H1 (cell line): ENCODE measurements around the gene CDC27. TPM values are rescaled to one million over a fixed set of nuclear protein-coding genes. Genes with fewer than 3 reads are reported as not detected.

Source experiments
- CTCF ChIA-PET: fragments of 300-600 bp; sonication (Branson Sonifier 250); formaldehyde crosslinking; loops from one replicate; lab custom pipeline; 2021; ENCODE audit not compliant: partially characterized antibody; lab: Charles Lee
- POLR2A ChIA-PET: fragments of 300-600 bp; sonication (Branson Sonifier 250); formaldehyde crosslinking; loops from one replicate; lab custom pipeline; 2021; ENCODE audit warnings: inconsistent platforms; ENCODE audit not compliant: partially characterized antibody; lab: Charles Lee
- DNase-seq, 2 experiments: peaks; one replicate each; pipeline versions ENCODE4 v3.0.0 to v3.0.0-alpha.2; 2010 to 2022; ENCODE audit warnings: low spot score in 2 of 2, low read depth in 1 of 2, mixed read lengths in 1 of 2
- FAIRE-seq: peaks from 2 replicates; lab custom pipeline; 2011; peaks lifted over from hg19 to GRCh38; lab: Jason Lieb, UNC
- H2AFZ ChIP-seq: 2 replicates; pipeline ENCODE4 v1.8.1; 2012; ENCODE audit warnings: low read length, inconsistent platforms
- H2AK5ac ChIP-seq: 2 replicates; pipeline ENCODE4 v1.6.1; 2013; ENCODE audit warnings: low read depth, low read length
- H2BK120ac ChIP-seq: replicated peaks from 2 replicates; pipeline ENCODE3; 2013; ENCODE audit warnings: low read depth, low read length, inconsistent platforms
- H2BK12ac ChIP-seq: 2 replicates; pipeline ENCODE4 v1.6.1; 2013; ENCODE audit warnings: low read depth, low read length
- H2BK15ac ChIP-seq: 2 replicates; pipeline ENCODE4 v1.6.1; 2013; ENCODE audit warnings: low read length
- H2BK20ac ChIP-seq: 2 replicates; pipeline ENCODE4 v1.6.1; 2013; ENCODE audit warnings: low read length
- H2BK5ac ChIP-seq: 2 replicates; pipeline ENCODE4 v1.6.1; 2013; ENCODE audit warnings: low read depth, low read length
- H3K14ac ChIP-seq: 2 replicates; pipeline ENCODE4 v1.6.1; 2013; ENCODE audit warnings: inconsistent platforms; ENCODE audit not compliant: insufficient read length
- H3K18ac ChIP-seq: 2 replicates; pipeline ENCODE4 v1.6.1; 2013; ENCODE audit warnings: low read length; ENCODE audit errors: extremely low read depth
- H3K23ac ChIP-seq: 2 replicates; pipeline ENCODE4 v1.6.1; 2013; ENCODE audit warnings: inconsistent platforms; ENCODE audit not compliant: insufficient read length
- H3K23me2 ChIP-seq: 2 replicates; pipeline ENCODE4 v1.6.1; 2013; ENCODE audit warnings: low read depth, low read length
- H3K27ac ChIP-seq: 2 replicates; pipeline ENCODE4 v1.6.1; 2011; ENCODE audit warnings: low read depth, low read length, inconsistent platforms
- H3K27me3 ChIP-seq, 4 experiments: replicated peaks in 1 of 4; 1 replicate in 1 of 4; 2 replicates in 3 of 4; pipeline versions ENCODE4 v1.6.1 to v1.8.1; 2011 to 2013; ENCODE audit warnings: low read length in 3 of 4, mild to moderate bottlenecking in 3 of 4, inconsistent platforms in 2 of 4, mixed read lengths in 2 of 4, moderate library complexity in 1 of 4; ENCODE audit not compliant: control insufficient read depth in 3 of 4, insufficient read depth in 3 of 4; ENCODE audit errors: extremely low read depth in 1 of 4
- H3K36me3 ChIP-seq, 4 experiments: 2 replicates each; pipeline versions ENCODE4 v1.6.1 to v1.8.1; 2011 to 2013; ENCODE audit warnings: mild to moderate bottlenecking in 4 of 4, low read length in 3 of 4, moderate library complexity in 2 of 4, control low read depth in 1 of 4, inconsistent platforms in 1 of 4; ENCODE audit not compliant: insufficient read depth in 4 of 4, control insufficient read depth in 2 of 4
- H3K4ac ChIP-seq: replicated peaks from 2 replicates; pipeline ENCODE3; 2013; ENCODE audit warnings: low read length, low read depth, mixed read lengths, inconsistent platforms; ENCODE audit not compliant: insufficient read length
- H3K4me1 ChIP-seq, 4 experiments: replicated peaks in 1 of 4; 1 replicate in 1 of 4; 2 replicates in 3 of 4; pipeline versions ENCODE4 v1.6.1 to v1.8.1; 2011 to 2013; ENCODE audit warnings: low read length in 3 of 4, inconsistent platforms in 2 of 4, mixed read lengths in 1 of 4; ENCODE audit not compliant: insufficient read depth in 4 of 4, control insufficient read depth in 3 of 4
- H3K4me2 ChIP-seq, 2 experiments: 2 replicates each; pipeline versions ENCODE4 v1.6.1 to v1.8.1; 2011 to 2013; ENCODE audit warnings: low read depth in 2 of 2, low read length in 2 of 2, control low read depth in 1 of 2, inconsistent platforms in 1 of 2, mild to moderate bottlenecking in 1 of 2; ENCODE audit not compliant: insufficient read depth in 1 of 2
- H3K4me3 ChIP-seq, 4 experiments: fragments of 200-600, 300-600 bp in 1 of 4; sonication (generic), shearing (Covaris generic), sonication (Bioruptor Twin) in 1 of 4; 2 replicates each; pipeline versions ENCODE4 v1.5.1 to v1.8.1; 2011 to 2016; ENCODE audit warnings: low read length in 4 of 4, low read depth in 3 of 4, control low read depth in 2 of 4, inconsistent platforms in 2 of 4, mild to moderate bottlenecking in 2 of 4, mixed read lengths in 1 of 4, moderate library complexity in 1 of 4; ENCODE audit not compliant: insufficient read depth in 2 of 4; ENCODE audit errors: extremely low read depth in 1 of 4
- H3K56ac ChIP-seq: replicated peaks from 2 replicates; pipeline ENCODE3; 2013; ENCODE audit warnings: low read depth, mild to moderate bottlenecking, mixed read lengths, low read length, inconsistent platforms; ENCODE audit not compliant: insufficient read length
- H3K79me1 ChIP-seq: 2 replicates; pipeline ENCODE4 v1.6.1; 2013; ENCODE audit warnings: low read depth, low read length, control low read depth
- H3K79me2 ChIP-seq, 2 experiments: 2 replicates each; pipeline versions ENCODE4 v1.6.1 to v1.8.1; 2012 to 2013; ENCODE audit warnings: low read length in 2 of 2, mild to moderate bottlenecking in 2 of 2, inconsistent platforms in 1 of 2; ENCODE audit not compliant: insufficient read depth in 2 of 2, control insufficient read depth in 1 of 2
- H3K9ac ChIP-seq, 4 experiments: replicated peaks in 1 of 4; 1 replicate in 1 of 4; 2 replicates in 3 of 4; pipeline versions ENCODE4 v1.6.1 to v1.8.1; 2011 to 2013; ENCODE audit warnings: low read depth in 3 of 4, low read length in 3 of 4, control low read depth in 2 of 4, mild to moderate bottlenecking in 2 of 4, moderate library complexity in 2 of 4, inconsistent platforms in 1 of 4; ENCODE audit errors: extremely low read depth in 1 of 4
- H3K9me3 ChIP-seq, 2 experiments: 2 replicates each; pipeline versions ENCODE4 v1.6.1 to v1.8.1; 2012 to 2013; ENCODE audit warnings: mild to moderate bottlenecking in 2 of 2, moderate library complexity in 2 of 2, control low read depth in 1 of 2, inconsistent platforms in 1 of 2, low read depth in 1 of 2, low read length in 1 of 2, mixed read lengths in 1 of 2; ENCODE audit not compliant: insufficient read depth in 2 of 2
- H4K20me1 ChIP-seq, 2 experiments: replicated peaks in 1 of 2; 2 replicates each; pipeline versions ENCODE3 to v1.8.1; 2011 to 2013; ENCODE audit warnings: inconsistent platforms in 2 of 2, low read length in 2 of 2, mild to moderate bottlenecking in 1 of 2; ENCODE audit not compliant: insufficient read depth in 2 of 2, control insufficient read depth in 1 of 2
- H4K5ac ChIP-seq: 2 replicates; pipeline ENCODE4 v1.6.1; 2013; ENCODE audit warnings: low read length, low read depth, mixed read lengths, inconsistent platforms; ENCODE audit not compliant: insufficient read length
- H4K8ac ChIP-seq: 2 replicates; pipeline ENCODE4 v1.8.0; 2013; ENCODE audit warnings: mild to moderate bottlenecking, moderate library complexity, low read length, inconsistent platforms; ENCODE audit not compliant: insufficient read depth; ENCODE audit errors: extremely low read depth
- H4K91ac ChIP-seq: replicated peaks from 2 replicates; pipeline ENCODE3; 2013; ENCODE audit warnings: low read length, mixed read lengths, inconsistent platforms; ENCODE audit not compliant: insufficient read length
- MAFK ChIP-seq: IDR thresholded peaks from 2 replicates; pipeline ENCODE4 v1.6.1; 2012; ENCODE audit warnings: low read depth, mild to moderate bottlenecking, improper control_type of control experiment, low read length
- POLR2AphosphoS5 ChIP-seq: IDR thresholded peaks from 2 replicates; pipeline ENCODE4 v1.6.1; 2011; ENCODE audit warnings: low read depth, low read length
- WGBS, 2 experiments: shearing (Covaris generic) in 1 of 2; methylation state at CpG; one replicate each; pipeline versions ENCODE4 v1.1.6 to v1.1.7; 2013 to 2015; ENCODE audit warnings: low lambda C conversion rate in 2 of 2, mixed read lengths in 2 of 2, inconsistent platforms in 1 of 2, low coverage in 1 of 2, missing lambda C conversion rate in 1 of 2; ENCODE audit not compliant: insufficient replicate concordance in 2 of 2, insufficient coverage in 1 of 2, insufficient read length in 1 of 2; ENCODE audit errors: extremely low coverage in 1 of 2, missing lambda C conversion rate in 1 of 2; 5-methylcytosine and 5-hydroxymethylcytosine counted together
- polyA plus RNA-seq, 7 experiments: library from polyadenylated mRNA; depleted of rRNA in 3 of 7; stranded (reverse) in 5 of 7; unstranded in 2 of 7; fragments of >200 nt in 5 of 7; fragments of 200-250 nt in 2 of 7; gene quantifications; 1 replicate in 5 of 7; 2 replicates in 1 of 7; 4 replicates in 1 of 7; pipeline versions ENCODE4 v1.2.1 to v1.2.3, GENCODE V29; 2011 to 2013; ENCODE audit warnings: missing spikeins in 2 of 7, mixed read lengths in 2 of 7
- total RNA-seq: library from RNA; stranded (reverse); fragmentation: NEBNext Ultra II Directional; extraction: Animal tissue kit (Norgen Biotek cat#: 25700); gene quantifications from 2 replicates; pipeline ENCODE4 v1.2.1, GENCODE V29; 2021

CDC27 gene
- total and polyA plus RNA-seq, 2 of the 8 experiments (the other 6 are each of a cell fraction or from before 2014, with no cell fraction given) = 41.9 to 87.5 TPM

GRCh38 chr17:47210105-47210504 is 21.0 kb upstream of the CDC27 start:
- Histone ChIP-seq H3K4me1 (peaks cover 0 to 3% (median 1%) of the 10 kb centered on the region in 4 experiments; a peak in 2 of 7 replicates), H4K8ac (no peak overlapping the region), H3K9ac (no peak overlapping the region), H2BK15ac (no peak overlapping the region), H2BK5ac (no peak overlapping the region), H3K4me2 (no peak overlapping the region), H3K4ac (no peak overlapping the region), H3K9me3 (no peaks in the 10 kb centered on the region), H3K79me2 (no peaks in the 10 kb centered on the region), H4K20me1 (no peaks in the 10 kb centered on the region), H2AK5ac (no peak overlapping the region), H2AFZ (no peak overlapping the region), H3K18ac (no peak overlapping the region), H4K91ac (no peak overlapping the region), H3K23me2 (peaks cover 2% of the 10 kb centered on the region; the same call in 1 of the 2 replicates), H3K4me3 (no peak overlapping the region), H2BK120ac (no peak overlapping the region), H3K14ac (no peak overlapping the region), H3K36me3 (no peaks in the 10 kb centered on the region), H3K56ac (no peak overlapping the region), H3K27me3 (peaks cover 0 to 2% (median 0%) of the 10 kb centered on the region in 4 experiments; a peak in 2 of 7 replicates), H4K5ac (no peak overlapping the region), H2BK12ac (no peak overlapping the region), H3K27ac (no peak overlapping the region), H2BK20ac (no peak overlapping the region), H3K23ac (no peak overlapping the region), H3K79me1 (no peaks in the 10 kb centered on the region)
- ChIA-PET POLR2A (interaction anchor here (1.5 kb wide), 1 partner anchor 18 kb away, joined by 6 read pairs; no protein-coding TSS in a partner anchor), CTCF (interaction anchor here (1.0 to 2.4 kb wide), 4 partner anchors 10 to 105 kb away, joined by 3 to 10 read pairs (median 4); no protein-coding TSS in a partner anchor)
- no peak for DNase-seq
- 83% methylated on average over 3 of the region's 3 CpGs; no CpG with 5 or more reads in 1 of the 2 experiments for WGBS, 2 experiments
- TF ChIP-seq POLR2AphosphoS5 (no peak), MAFK (peak; percentile 22; the same call in 1 of the 2 replicates)
- FAIRE-seq = no peak
